Measurements from ENCODE around the gene TLE4.
"Not testable (repeated sequence)": the region's sequence is repeated elsewhere in the genome, so short reads cannot be mapped to it uniquely, and the experiment has no call there.

The TLE4 gene

GRCh38 chr9:79571309-79572031 lies at the start of gene TLE4:
Gene TLE4 (plus strand): TSS chr9:79571965. CDS start chr9:79572791, 826 bp downstream.
- DNase-seq, result peak; percentile 100

GRCh38 chr9:79522793-79523192 lies 49.0 kb upstream of the TLE4 start:
- no peak for DNase-seq

GRCh38 chr9:79524266-79524665 lies 47.5 kb upstream of the TLE4 start:
- no peak for DNase-seq

- no peak for DNase-seq
These were observed 45.6 kb upstream of the TLE4 start for GRCh38 chr9:79526149-79526672.

- no peak for DNase-seq
These were observed 36.2 kb upstream of the TLE4 start for GRCh38 chr9:79535534-79535933.

- DNase-seq, result no peak
These were observed 33.9 kb upstream of the TLE4 start for GRCh38 chr9:79537838-79538237.

GRCh38 chr9:79542735-79543620 lies 28.8 kb upstream of the TLE4 start:
- DNase-seq, result peak; percentile 49

- DNase-seq, result not testable (repeated sequence)
These were observed 27.4 kb upstream of the TLE4 start for GRCh38 chr9:79544375-79544774.

- no peak for DNase-seq
These were observed 20.2 kb upstream of the TLE4 start for GRCh38 chr9:79551586-79551985.

- no peak for DNase-seq
These were observed 19.8 kb upstream of the TLE4 start for GRCh38 chr9:79551994-79552393.

GRCh38 chr9:79555474-79556089 lies 16.2 kb upstream of the TLE4 start:
- no peak for DNase-seq

- DNase-seq, result peak; percentile 68
These were observed 12.1 kb upstream of the TLE4 start for GRCh38 chr9:79559495-79560181.

- DNase-seq, result no peak
These were observed 8.9 kb upstream of the TLE4 start for GRCh38 chr9:79562749-79563386.

GRCh38 chr9:79564105-79564504 lies 7.7 kb upstream of the TLE4 start:
- DNase-seq, result no peak

GRCh38 chr9:79565245-79565644 lies 6.5 kb upstream of the TLE4 start:
- peak; percentile 80 for DNase-seq

- DNase-seq, result peak; percentile 55
These were observed 4.1 kb upstream of the TLE4 start for GRCh38 chr9:79567671-79568098.

- no peak for DNase-seq
These were observed 3.2 kb upstream of the TLE4 start for GRCh38 chr9:79568337-79569101.

GRCh38 chr9:79569814-79570447 lies 1.8 kb upstream of the TLE4 start:
- DNase-seq, result no peak

GRCh38 chr9:79570448-79571308 lies 1.1 kb upstream of the TLE4 start:
- DNase-seq, result peak; percentile 90
